ENCODE measurements around the gene SHROOM3.

The SHROOM3 gene

DNA sequence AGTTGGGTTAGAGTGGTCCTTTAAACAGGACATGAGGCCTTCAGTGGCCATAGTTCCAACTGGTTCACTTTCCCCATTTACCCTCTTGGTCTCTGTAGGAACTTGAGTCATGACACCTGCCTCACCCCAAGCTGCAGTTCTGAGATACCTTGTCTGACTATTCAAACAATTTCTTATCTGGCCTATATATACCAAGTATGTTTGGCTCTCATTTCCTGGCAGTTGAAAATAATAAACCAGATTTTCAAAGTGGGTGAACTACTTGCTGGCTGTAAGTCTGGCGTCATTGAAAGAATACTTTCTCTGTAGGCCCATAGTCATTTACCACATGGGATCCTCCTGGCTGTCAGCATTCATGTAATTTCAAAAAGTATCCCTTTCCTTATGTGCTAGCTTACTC is 228.8 kb downstream of the SHROOM3 start:
- no peak for DNase-seq (ENCODE audit: low read depth in 2 of 2)

DNA sequence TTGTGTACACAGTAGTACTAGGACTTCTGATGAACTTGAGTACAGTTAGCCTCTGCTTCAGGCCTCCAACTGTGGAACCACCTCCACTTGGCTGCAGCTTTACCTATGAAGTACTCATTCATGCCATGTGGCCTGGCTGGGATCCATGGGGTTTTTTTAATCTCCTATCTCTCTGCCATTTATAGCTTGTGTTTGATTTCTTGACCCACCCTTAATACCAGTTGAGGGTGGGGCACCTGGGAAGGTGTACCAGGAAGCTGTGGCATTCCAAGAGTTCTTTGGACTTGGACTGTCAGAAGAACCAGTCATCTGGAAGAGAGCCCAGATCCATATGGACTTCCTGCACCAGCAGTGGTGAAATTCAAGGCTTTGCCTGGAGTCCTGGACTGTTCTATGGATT is 230.1 kb downstream of the SHROOM3 start:
- DNase-seq (ENCODE audit: low read depth in 2 of 2), result no peak

DNA sequence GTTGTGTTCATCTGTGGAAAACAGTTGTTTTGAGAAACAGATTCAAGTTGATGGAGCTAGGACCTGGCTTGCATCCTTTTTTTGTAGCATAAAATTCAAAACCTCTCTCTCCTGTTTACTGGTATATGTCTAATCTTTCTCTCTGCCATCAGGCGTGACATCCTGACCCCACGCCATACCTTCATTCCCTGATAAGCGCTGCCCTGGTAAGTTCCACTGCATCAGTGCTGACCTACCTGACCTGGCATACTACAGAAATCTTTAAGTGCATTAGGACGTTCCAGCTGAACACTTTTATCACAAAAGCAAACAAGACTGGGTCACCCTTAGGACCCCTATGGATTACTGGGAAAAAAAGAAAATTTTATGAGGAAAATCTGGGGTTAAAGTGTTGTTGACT is 230.7 kb downstream of the SHROOM3 start:
- no peak for DNase-seq (ENCODE audit: low read depth in 2 of 2)

- DNase-seq (ENCODE audit: low read depth in 2 of 2), result no peak
These were observed 232.0 kb downstream of the SHROOM3 start for GRCh38 chr4:76666944-76667532.

DNA sequence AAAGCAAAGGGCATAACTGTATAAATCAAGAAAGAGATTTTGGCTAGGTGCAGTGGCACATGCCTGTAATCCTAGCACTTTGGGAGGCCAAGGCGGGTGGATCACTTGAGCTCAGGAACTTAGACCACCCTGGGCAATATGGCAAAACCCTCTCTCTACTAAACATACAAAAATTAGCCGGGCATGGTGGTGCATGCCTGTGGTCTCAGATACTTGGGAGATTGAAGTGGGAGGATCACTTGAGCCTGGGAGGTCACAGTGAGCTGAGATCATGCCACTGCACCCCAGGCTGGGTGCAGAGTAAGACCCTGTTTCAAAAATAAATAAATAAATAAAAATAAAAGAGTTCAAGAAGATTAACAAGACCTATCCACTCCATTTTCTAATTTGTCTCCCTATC is 235.6 kb downstream of the SHROOM3 start:
- DNase-seq (ENCODE audit: low read depth in 2 of 2), result no peak

GRCh38 chr4:76673362-76673761 is 238.3 kb downstream of the SHROOM3 start:
- no peak for DNase-seq (ENCODE audit: low read depth in 2 of 2)

DNA sequence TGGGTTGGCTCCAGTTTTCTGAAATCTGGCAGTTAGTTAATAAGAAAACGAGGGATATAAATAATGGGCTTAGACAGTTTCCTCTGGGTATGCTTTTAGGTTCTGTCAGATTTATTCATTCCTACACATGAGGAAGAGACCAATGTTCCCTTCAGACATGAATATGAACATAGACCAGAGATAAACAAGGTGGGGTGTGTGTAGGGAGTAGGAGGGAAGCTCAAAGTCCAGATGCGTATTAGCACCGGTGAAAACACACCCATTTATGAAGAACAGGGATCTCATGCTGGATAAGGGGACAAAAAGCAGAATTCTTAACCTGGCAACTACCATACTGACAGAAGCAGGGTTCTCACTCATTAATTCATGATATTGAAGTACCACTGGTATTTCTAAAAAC is 240.0 kb downstream of the SHROOM3 start:
- DNase-seq (ENCODE audit: low read depth in 2 of 2), result no peak

DNA sequence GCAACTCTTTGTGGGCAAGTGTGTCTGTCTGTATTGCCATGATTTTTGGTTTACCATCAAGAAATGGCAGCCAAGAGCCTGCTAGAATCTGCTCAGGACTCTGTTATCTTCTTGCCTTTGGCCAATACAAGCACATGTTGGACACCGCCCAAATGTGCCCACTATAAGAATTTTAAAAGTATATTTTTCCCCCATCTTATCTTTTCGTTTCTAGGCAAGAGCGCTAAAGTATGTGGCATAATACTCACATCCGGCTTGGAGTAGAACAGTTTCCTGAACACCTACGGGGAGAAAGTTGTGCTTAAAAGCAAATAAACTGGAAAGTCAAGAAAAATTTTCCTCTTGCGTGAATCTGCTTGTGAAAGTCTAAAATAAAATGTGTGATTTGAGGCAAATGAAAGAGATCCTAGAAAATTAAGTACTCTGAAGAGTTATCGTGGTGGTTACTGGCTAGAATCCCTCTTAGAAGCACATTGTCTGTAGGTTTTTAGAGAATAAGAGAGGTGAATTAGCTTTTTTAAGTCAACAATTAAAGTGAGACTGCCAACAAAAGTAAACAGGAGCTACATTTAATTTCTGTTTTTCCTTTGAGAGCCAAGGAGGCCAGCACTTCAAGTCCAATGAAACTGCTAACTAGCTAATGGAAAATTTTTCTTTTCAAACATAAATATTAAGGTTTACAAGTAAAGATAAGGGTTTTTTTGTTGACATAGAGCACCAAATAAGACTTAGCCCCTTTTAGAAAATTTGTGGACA is 242.7 kb downstream of the SHROOM3 start:
- DNase-seq (ENCODE audit: low read depth in 2 of 2), result no peak

DNA sequence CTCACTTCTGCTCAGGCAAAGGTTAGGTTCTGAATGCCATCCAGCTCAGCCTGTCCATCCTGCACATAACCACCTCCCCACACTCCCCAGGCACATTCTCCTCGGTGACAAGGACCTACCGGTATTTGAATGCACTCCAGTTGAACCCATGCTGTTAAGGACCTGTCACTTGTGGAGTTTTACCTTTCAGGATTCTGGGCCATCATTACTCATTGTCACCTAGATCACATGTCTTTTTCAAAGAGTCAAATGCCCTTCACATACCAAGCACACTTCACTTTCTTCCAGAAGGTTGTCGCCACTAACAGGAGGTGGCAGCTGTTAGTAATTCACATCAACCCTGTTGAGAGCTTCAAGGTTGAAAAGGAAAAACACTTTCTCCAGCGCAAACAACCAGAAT is 244.7 kb downstream of the SHROOM3 start:
- DNase-seq (ENCODE audit: low read depth in 2 of 2), result no peak

GRCh38 chr4:76680952-76681351 is 245.9 kb downstream of the SHROOM3 start:
- no peak for DNase-seq (ENCODE audit: low read depth in 2 of 2)

- no peak for DNase-seq (ENCODE audit: low read depth in 2 of 2)
These were observed 247.0 kb downstream of the SHROOM3 start for GRCh38 chr4:76681996-76682395.

GRCh38 chr4:76683144-76683543 is 248.1 kb downstream of the SHROOM3 start:
- no peak for DNase-seq (ENCODE audit: low read depth in 2 of 2)

DNA sequence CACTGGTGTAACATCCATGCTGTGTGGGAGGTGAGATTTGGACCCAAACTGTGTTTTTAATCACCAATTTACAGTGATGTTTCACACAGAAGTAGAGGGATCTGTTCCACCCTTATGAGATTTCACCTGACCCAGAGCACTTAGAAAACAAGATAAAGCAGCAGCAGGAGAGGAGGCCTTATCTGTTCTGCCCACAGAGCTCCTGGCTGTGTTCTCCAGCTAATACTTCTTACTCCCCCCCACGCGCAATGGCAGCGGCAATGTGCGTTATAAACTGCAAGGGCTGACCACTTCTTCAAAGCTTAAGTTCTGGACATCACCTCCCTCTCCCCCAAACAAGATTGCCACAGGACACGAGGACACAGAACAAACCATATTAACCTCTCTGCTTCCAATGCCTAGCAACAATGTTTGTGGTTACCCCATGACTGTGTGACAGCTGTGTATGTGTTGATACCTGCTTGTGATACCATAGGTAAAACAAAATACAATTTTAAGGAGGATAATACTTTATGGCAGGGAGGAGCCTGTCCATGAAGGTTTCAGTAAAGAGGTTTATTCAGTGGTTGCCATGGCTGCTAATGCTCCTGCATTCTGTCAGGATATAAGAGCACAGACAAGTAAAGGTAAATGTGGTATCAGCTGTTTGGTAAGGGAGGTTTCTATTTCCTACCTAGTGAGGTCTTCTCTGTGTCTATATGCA is 252.9 kb downstream of the SHROOM3 start:
- DNase-seq (ENCODE audit: low read depth in 2 of 2), result no peak

GRCh38 chr4:76688619-76689144 is 253.7 kb downstream of the SHROOM3 start:
- DNase-seq (ENCODE audit: low read depth in 2 of 2), result no peak

GRCh38 chr4:76689145-76689817 is 254.3 kb downstream of the SHROOM3 start:
- DNase-seq (ENCODE audit: low read depth in 2 of 2), result peak in 1 of 2 donors; percentile 6

DNA sequence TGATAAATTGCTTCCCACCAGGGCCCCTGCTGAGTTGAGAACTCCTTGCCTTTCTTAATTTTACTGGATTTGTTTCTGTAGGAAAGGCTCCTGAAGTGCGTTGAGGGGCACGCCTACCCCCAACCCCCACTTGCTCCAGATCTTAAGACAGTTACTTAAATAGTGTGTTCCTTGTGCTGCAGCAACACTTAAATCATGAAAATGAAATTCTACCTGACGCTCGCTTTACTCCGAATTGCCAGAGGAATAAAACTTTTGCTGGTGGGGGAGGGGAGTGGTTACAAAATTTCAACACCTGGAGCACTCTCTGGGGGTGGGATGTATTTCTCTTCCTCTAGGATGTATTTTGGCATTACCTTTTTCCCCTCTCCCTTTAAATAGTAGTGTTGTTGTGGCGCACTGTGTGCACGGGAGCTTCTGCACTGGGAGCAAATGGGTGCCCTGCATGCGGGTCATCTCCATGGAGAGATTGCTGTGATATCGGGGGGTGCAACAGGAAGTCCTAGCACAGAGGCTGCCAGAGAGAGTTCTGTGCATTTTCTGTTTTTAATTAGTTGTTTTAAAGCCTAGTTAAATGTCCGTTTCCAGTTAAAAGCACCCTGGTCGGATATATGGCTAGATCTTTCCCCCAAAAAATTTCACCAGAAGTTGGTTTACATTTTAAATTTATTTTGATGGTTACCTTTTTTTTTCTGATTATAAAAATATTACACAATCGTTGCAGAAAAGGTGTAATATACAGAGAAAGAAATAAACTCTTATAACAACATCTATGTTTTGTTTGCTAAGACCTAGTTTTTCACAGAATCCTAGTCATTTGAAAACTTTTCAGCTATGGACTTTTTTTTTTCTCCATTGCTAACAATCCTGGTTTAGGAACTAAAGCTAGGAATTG is 255.2 kb downstream of the SHROOM3 start:
- no peak for DNase-seq (ENCODE audit: low read depth in 2 of 2)

DNA sequence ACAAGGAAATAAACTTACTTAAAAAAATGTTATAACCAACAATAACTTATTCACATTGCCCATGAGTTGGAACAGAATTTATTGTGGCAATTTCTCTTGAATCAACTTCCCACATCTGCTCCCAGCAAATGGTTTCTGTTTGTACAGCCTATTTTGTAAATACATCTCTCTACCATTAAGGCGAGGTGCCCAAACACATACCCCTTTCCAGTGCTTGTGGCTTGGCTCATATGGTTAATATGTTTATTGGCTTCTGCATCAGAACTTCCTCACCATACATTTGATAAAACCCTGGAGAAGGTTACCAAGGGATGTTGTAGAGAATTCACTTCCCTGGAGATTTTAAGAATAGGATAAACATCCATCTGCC is 255.9 kb downstream of the SHROOM3 start:
- no peak for DNase-seq (ENCODE audit: low read depth in 2 of 2)

DNA sequence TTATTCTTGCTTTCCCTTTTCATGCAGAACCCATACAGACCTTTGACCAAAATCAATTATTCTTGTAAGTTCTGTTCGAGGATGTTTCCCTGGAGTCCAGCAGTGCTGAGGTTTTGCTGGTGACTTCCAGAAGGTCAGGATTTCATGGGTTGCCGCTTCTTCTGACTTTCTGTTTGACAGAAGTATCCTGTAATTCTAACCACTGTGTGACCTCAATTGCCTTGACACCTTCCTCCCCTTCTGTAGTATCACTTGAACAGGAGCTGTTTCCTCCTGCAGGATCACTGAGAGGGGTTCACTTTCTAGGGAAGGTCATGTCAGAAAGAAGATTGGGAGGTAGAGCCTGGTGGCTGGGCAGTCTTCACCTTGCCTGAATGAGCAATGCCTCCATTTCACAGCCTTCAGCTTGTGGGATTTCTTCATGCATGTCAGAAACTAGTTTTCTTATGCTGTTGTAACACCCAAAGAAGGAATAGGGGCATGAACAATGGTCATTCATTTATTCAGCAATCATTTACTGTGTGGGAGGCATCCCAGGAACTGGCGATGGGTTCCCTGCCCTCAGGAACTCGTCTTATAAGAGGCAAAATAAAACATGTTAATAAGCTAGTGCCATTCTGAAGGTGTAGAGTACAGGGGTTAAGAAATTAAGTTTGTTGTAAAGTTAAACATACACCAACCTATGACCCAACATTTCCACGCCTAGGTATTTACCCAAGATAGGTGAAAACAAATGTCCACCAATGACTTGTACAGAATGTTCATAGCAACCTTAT is 257.0 kb downstream of the SHROOM3 start:
- DNase-seq (ENCODE audit: low read depth in 2 of 2), result no peak

DNA sequence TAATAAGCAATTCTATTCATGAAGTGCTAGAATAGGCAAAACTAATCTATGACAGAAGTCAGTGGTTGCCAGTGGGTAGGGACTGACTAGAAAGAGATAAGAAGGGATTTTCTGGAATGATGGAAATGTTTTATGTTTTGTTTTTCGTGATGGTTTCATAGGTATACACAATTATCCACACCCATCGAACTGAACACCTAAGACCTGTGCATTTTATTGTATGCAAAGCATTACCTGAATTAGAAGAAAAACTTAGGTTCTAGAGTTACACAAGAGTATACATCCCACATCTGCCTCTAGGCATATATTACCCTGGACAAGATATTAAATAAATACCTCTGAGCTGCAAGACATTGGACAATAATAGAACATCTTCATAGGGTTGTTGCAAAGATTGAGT is 257.7 kb downstream of the SHROOM3 start:
- DNase-seq (ENCODE audit: low read depth in 2 of 2), result no peak

DNA sequence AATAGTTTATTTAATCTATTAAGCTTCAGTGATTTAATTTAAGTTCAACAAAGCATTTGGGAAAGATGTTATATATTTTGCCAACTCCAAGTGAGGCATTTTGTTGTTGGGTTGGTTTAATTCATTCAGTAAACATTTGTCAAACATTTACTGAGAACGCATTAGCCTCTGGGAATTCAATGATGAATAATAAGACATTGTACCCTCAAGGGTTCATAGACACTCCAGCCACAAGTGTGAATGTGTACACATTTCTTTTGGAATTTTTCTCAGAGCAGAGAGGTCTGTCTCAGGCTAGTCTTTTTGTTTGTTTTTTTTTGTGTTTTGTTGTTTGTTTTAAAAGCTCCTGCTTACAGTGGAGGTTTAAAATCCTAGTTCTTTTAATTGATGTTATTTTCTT is 259.0 kb downstream of the SHROOM3 start:
- no peak for DNase-seq (ENCODE audit: low read depth in 2 of 2)

DNA sequence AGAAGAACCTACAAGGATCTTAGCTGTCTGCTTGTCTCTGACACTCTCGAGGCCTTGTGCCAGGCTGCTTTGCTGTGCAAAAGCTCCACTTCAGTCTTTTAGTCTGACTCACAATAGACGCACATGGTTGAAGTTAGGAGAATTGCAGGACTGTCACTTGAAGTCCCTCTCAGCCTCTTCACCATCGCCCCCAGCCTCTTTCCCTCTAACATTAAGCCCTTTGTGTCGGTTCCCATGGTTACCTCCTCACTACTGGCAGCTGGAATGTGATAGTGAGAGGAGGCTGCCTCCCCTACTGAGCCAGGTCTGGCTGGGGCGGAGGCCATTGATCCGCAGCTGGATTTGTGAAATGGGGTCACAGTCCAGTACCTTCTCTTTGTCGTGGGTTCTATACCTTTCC is 261.1 kb downstream of the SHROOM3 start:
- DNase-seq (ENCODE audit: low read depth in 2 of 2), result no peak

Data from stimulated activated CD4-positive, alpha-beta T cell treated with anti-CD3 and anti-CD28 coated beads, Interleukin-15, amount 100 ng/mL, for 48 hours (primary cell).